ENCODE results near the gene ARSG.

DNA sequence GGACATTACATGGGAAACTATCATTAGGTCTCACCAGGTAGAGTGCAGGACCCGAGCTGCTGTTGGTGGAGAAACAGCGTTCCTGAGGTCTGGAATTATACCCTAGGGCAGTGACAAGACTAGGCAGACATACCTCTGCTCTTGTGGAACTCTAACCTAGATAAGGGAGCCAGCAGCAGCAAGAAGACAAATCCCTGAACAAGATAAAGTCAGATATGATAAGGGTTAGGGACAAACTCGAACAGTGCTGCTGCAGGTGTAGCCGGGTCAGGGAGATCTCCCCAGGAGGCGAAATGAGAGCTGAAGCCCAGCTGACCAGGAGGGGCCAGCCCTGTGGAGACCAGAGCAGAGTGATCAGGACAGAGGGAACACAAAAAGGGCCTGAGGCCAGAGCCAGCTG, 34.7 kb downstream of the ARSG start:
- no peak for TF ChIP-seq CTCF (IDR thresholded peaks at IDR 0.05)
- no peak for TF ChIP-seq EP300 (IDR thresholded peaks at IDR 0.05)
- no peak for TF ChIP-seq POLR2AphosphoS5 (IDR thresholded peaks at IDR 0.05)

Data from gastroesophageal sphincter (tissue), 3 donors.